Neural progenitor cell (in vitro differentiated cells): ENCODE results near the gene NKD1. TPM values are rescaled to one million over a fixed set of nuclear protein-coding genes. Genes with fewer than 3 reads are reported as not detected.

Experiments
- DNase-seq: peaks from one replicate; pipeline ENCODE4 v3.0.0-alpha.2; 2016; ENCODE audit warnings: low spot score
- H2AFZ ChIP-seq: fragments of 200-600 bp; sonication (generic); replicated peaks from 2 replicates; pipeline ENCODE4 v1.6.1; 2016; ENCODE audit warnings: antibody characterized with exemption
- H3F3A ChIP-seq: fragments of 200-600 bp; sonication (generic); 2 replicates; pipeline ENCODE4 v1.6.1; 2016; ENCODE audit warnings: antibody characterized with exemption, low read depth
- H3K27ac ChIP-seq: fragments of 200-600 bp; sonication (generic); 2 replicates; pipeline ENCODE4 v1.5.1; 2016; ENCODE audit warnings: mild to moderate bottlenecking
- H3K27me3 ChIP-seq: fragments of 200-600 bp; sonication (generic); 2 replicates; pipeline ENCODE4 v1.6.1; 2016; ENCODE audit warnings: mild to moderate bottlenecking, moderate library complexity
- H3K36me3 ChIP-seq: fragments of 200-600 bp; sonication (generic); 2 replicates; pipeline ENCODE4 v1.5.1; 2016
- H3K4me1 ChIP-seq: fragments of 200-600 bp; sonication (generic); 2 replicates; pipeline ENCODE4 v1.6.1; 2016; ENCODE audit warnings: mixed run types
- H3K4me2 ChIP-seq: fragments of 200-600 bp; sonication (generic); 2 replicates; pipeline ENCODE4 v1.6.1; 2016
- H3K4me3 ChIP-seq: fragments of 200-600 bp; sonication (generic); 2 replicates; pipeline ENCODE4 v1.5.1; 2016
- H3K79me2 ChIP-seq: fragments of 200-600 bp; sonication (generic); 2 replicates; pipeline ENCODE4 v1.6.1; 2016; ENCODE audit warnings: low read depth
- H3K9ac ChIP-seq: fragments of 200-600 bp; sonication (generic); 2 replicates; pipeline ENCODE4 v1.6.1; 2016
- H3K9me3 ChIP-seq: fragments of 200-600 bp; sonication (generic); 2 replicates; pipeline ENCODE4 v1.5.1; 2016; ENCODE audit warnings: low read depth
- H4K20me1 ChIP-seq: fragments of 200-600 bp; sonication (generic); 2 replicates; pipeline ENCODE4 v1.6.1; 2016; ENCODE audit warnings: low read depth
- H3K27ac Mint-ChIP-seq: 3 replicates; pipeline ENCODE4 v1.8.0; 2021; ENCODE audit warnings: mixed read lengths
- H3K27me3 Mint-ChIP-seq: 2 replicates; pipeline ENCODE4 v1.8.0; 2022; ENCODE audit warnings: low read depth, mild to moderate bottlenecking, inconsistent platforms, moderate library complexity, mixed read lengths; ENCODE audit not compliant: insufficient read depth
- H3K36me3 Mint-ChIP-seq: 3 replicates; pipeline ENCODE4 v1.8.0; 2021; ENCODE audit warnings: mixed read lengths
- H3K4me1 Mint-ChIP-seq: 3 replicates; pipeline ENCODE4 v1.8.0; 2021; ENCODE audit warnings: mixed read lengths
- H3K4me3 Mint-ChIP-seq: 3 replicates; pipeline ENCODE4 v1.8.0; 2021; ENCODE audit warnings: mild to moderate bottlenecking, moderate library complexity, mixed read lengths
- H3K9me3 Mint-ChIP-seq: 3 replicates; pipeline ENCODE4 v1.8.0; 2020; ENCODE audit warnings: mixed read lengths
- EZH2 ChIP-seq: fragments of 200-600 bp; sonication (generic); IDR thresholded peaks from 2 replicates; pipeline ENCODE4 v1.6.1; 2017; ENCODE audit warnings: antibody characterized with exemption, mild to moderate bottlenecking, moderate library complexity
- EZH2phosphoT487 ChIP-seq: fragments of 200-600 bp; sonication (generic); IDR thresholded peaks from 2 replicates; pipeline ENCODE4 v1.6.1; 2017; ENCODE audit warnings: antibody characterized with exemption
- total RNA-seq: library from RNA; depleted of rRNA; stranded (reverse); fragments of >200 nt; gene quantifications from 2 replicates; pipeline ENCODE4 v1.2.3, GENCODE V29; 2015; ENCODE audit warnings: low replicate concordance
- TF ChIP-seq, protein P1 (sequence below): fragments of 200-600 bp; sonication (generic); IDR thresholded peaks from 2 replicates; pipeline ENCODE4 v1.5.1; 2017; ENCODE audit warnings: antibody characterized with exemption, mild to moderate bottlenecking

Gene NKD1
- total RNA-seq, 1 donor from 2014 or later, result 5.3 TPM

DNA sequence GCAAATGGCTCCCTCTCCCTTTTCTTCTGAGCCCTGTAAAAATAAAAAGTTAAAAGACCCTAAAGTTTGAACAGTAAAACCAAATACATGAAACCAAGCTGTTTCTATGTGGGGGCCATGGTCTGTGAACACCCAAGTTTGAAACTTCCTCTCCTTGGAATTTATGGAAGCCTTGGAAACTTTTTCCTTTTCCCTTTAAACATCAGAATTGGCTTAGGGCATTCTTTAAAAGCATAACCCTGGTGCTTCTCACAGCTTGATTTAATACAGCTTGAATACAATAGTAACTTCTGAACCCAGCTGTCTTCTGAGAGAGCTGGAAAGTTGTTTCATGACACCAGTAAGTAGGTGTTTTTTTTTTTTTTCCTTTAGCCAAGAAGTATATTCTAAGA is 26.5 kb downstream of the NKD1 start:
- Histone ChIP-seq H3K9ac (no peak overlapping the region), H3K27me3 (no peaks in the 10 kb centered on the region), H3K27ac (no peak overlapping the region), H3K4me2 (no peak overlapping the region), H3K79me2 (no peaks in the 10 kb centered on the region), H3K4me1 (peaks cover 7% of the 10 kb centered on the region), H3K9me3 (no peaks in the 10 kb centered on the region), H3K36me3 (no peaks in the 10 kb centered on the region), H4K20me1 (no peaks in the 10 kb centered on the region), H2AFZ (no peak overlapping the region), H3K4me3 (no peak overlapping the region), H3F3A (no peaks in the 10 kb centered on the region)
- H3K9me3 Mint-ChIP-seq, result no peaks in the 10 kb centered on the region
- peaks cover 5% of the 10 kb centered on the region for H3K27me3 Mint-ChIP-seq
- peaks cover 39% of the 10 kb centered on the region for H3K4me1 Mint-ChIP-seq
- TF ChIP-seq, protein P1, sequence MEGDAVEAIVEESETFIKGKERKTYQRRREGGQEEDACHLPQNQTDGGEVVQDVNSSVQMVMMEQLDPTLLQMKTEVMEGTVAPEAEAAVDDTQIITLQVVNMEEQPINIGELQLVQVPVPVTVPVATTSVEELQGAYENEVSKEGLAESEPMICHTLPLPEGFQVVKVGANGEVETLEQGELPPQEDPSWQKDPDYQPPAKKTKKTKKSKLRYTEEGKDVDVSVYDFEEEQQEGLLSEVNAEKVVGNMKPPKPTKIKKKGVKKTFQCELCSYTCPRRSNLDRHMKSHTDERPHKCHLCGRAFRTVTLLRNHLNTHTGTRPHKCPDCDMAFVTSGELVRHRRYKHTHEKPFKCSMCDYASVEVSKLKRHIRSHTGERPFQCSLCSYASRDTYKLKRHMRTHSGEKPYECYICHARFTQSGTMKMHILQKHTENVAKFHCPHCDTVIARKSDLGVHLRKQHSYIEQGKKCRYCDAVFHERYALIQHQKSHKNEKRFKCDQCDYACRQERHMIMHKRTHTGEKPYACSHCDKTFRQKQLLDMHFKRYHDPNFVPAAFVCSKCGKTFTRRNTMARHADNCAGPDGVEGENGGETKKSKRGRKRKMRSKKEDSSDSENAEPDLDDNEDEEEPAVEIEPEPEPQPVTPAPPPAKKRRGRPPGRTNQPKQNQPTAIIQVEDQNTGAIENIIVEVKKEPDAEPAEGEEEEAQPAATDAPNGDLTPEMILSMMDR, result no peak
- TF ChIP-seq EZH2, result no peak
- TF ChIP-seq EZH2phosphoT487, result no peak
- no peak for DNase-seq
- H3K4me3 Mint-ChIP-seq, result no peak overlapping the region
- H3K36me3 Mint-ChIP-seq, result peaks cover 21% of the 10 kb centered on the region
- H3K27ac Mint-ChIP-seq, result no peak overlapping the region

DNA sequence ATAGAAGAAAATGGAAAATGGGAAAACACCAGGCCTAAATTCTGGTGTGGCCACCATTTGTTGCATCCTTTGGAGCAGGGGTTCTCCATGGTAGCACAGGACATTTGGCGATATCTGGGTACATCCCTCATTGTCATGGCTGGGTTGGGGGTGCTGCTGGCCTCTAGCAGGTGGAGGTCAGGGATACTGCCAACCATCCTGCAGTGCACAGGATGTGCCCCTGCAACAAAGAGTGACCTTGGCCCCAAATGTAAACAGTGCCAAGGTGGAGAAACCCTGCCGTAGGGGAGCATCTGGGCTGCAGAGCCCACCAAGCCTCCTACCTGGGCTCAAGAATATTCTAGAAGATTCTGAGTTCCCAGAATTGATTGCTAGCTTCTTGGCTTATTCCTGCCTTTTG is 27.5 kb downstream of the NKD1 start:
- peaks cover 5% of the 10 kb centered on the region for H3K27me3 Mint-ChIP-seq
- Histone ChIP-seq H3K9ac (no peak overlapping the region), H3K27ac (no peak overlapping the region), H3K4me2 (no peak overlapping the region), H3K36me3 (no peaks in the 10 kb centered on the region), H3K79me2 (no peaks in the 10 kb centered on the region), H3K9me3 (no peaks in the 10 kb centered on the region), H4K20me1 (no peaks in the 10 kb centered on the region), H3F3A (no peaks in the 10 kb centered on the region), H2AFZ (no peak overlapping the region), H3K27me3 (no peaks in the 10 kb centered on the region), H3K4me1 (peaks cover 8% of the 10 kb centered on the region), H3K4me3 (no peak overlapping the region)
- H3K27ac Mint-ChIP-seq, result no peak overlapping the region
- H3K4me1 Mint-ChIP-seq, result peaks cover 40% of the 10 kb centered on the region
- no peaks in the 10 kb centered on the region for H3K9me3 Mint-ChIP-seq
- H3K4me3 Mint-ChIP-seq, result no peak overlapping the region
- no peak for TF ChIP-seq EZH2
- TF ChIP-seq, protein P1, result no peak
- TF ChIP-seq EZH2phosphoT487, result no peak
- peaks cover 24% of the 10 kb centered on the region for H3K36me3 Mint-ChIP-seq
- DNase-seq, result no peak

DNA sequence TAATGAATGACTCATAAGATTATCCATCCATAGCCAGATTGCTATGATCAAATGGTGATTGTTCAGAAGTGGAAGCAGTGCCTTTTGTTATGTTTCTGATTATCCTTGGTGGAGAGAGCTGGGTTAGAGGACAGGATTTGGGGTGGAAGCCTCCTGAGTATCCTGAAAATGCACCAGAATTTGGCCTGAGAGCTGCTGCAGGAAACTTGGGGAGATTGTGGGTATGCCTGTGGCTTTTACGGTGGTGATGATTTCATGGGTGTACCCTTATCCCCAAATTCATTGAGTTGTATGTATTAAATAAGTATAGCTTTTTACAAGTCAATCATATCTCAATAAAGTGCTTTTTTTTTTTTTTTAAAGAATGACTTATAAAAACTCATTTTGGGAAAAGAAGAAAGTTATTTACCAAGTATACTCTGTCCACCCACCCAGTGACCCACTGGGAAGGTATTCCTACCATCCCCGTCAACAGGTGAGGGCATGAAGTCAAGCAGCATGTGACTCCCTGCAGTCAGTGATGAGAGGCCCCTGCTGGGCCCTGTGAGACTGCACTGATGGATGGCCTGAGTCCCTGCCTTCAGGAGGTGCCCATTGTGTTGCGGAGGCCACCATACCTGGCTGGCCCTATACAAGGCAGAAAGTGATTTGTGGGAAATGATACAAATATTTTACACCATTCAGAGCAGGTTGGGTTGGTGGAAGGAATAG is 28.4 kb downstream of the NKD1 start:
- no peaks in the 10 kb centered on the region for H3K36me3 ChIP-seq
- H3K4me1 Mint-ChIP-seq, result peaks cover 41% of the 10 kb centered on the region
- H3K27ac Mint-ChIP-seq, result no peak overlapping the region
- no peak overlapping the region for H3K9ac ChIP-seq
- peaks cover 5% of the 10 kb centered on the region for H3K27me3 Mint-ChIP-seq
- TF ChIP-seq, protein P1, result no peak
- TF ChIP-seq EZH2phosphoT487, result no peak
- TF ChIP-seq EZH2, result no peak
- no peaks in the 10 kb centered on the region for H3K27me3 ChIP-seq
- no peaks in the 10 kb centered on the region for H4K20me1 ChIP-seq
- no peak overlapping the region for H3K4me3 Mint-ChIP-seq
- H2AFZ ChIP-seq, result no peak overlapping the region
- peaks cover 7% of the 10 kb centered on the region for H3F3A ChIP-seq
- H3K4me1 ChIP-seq, result peaks cover 16% of the 10 kb centered on the region
- H3K4me2 ChIP-seq, result no peak overlapping the region
- H3K79me2 ChIP-seq, result no peaks in the 10 kb centered on the region
- DNase-seq, result no peak
- H3K4me3 ChIP-seq, result no peak overlapping the region
- no peaks in the 10 kb centered on the region for H3K9me3 Mint-ChIP-seq
- H3K27ac ChIP-seq, result no peak overlapping the region
- H3K9me3 ChIP-seq, result no peaks in the 10 kb centered on the region
- peaks cover 22% of the 10 kb centered on the region for H3K36me3 Mint-ChIP-seq
